Prostate gland (tissue), 2 donors: ENCODE measurements around the gene TRPM3. TPM values are rescaled to one million over a fixed set of nuclear protein-coding genes. Genes with fewer than 3 reads are reported as not detected.

Experiments
- DNase-seq: peaks from one replicate; pipeline ENCODE4 v3.0.0-alpha.2; 2019; ENCODE audit warnings: low spot score
- H3K27ac ChIP-seq, 2 donors: fragments of 200-600 bp; sonication (generic); 2 replicates each; pipeline ENCODE4 v1.5.1; 2017 to 2019
- H3K27me3 ChIP-seq: fragments of 200-600 bp; sonication (generic); replicated peaks from 2 replicates; pipeline ENCODE4 v1.5.1; 2019; ENCODE audit not compliant: insufficient read depth
- H3K36me3 ChIP-seq, 2 donors: fragments of 200-600 bp; sonication (generic); 1 replicate in 1 of 2; 2 replicates in 1 of 2; pipeline versions ENCODE4 v1.5.1 to v1.8.1; 2017 to 2019
- H3K4me1 ChIP-seq: fragments of 200-600 bp; sonication (generic); replicated peaks from 2 replicates; pipeline ENCODE4 v1.5.1; 2019
- H3K4me3 ChIP-seq, 2 donors: fragments of 200-600 bp; sonication (generic); 2 replicates each; pipeline ENCODE4 v1.5.1; 2017 to 2019
- H3K9me3 ChIP-seq: fragments of 200-600 bp; sonication (generic); 2 replicates; pipeline ENCODE4 v1.5.1; 2017
- POLR2A ChIP-seq: fragments of 450-650 bp; IDR thresholded peaks from one replicate; pipeline ENCODE4 v1.6.1; 2016; ENCODE audit warnings: antibody characterized with exemption, mild to moderate bottlenecking
- POLR2AphosphoS5 ChIP-seq: sonication (generic); formaldehyde crosslinking; IDR thresholded peaks from one replicate; pipeline ENCODE4 v1.6.1; 2017; ENCODE audit warnings: antibody characterized with exemption
- WGBS: methylation state at CpG from one replicate; pipeline ENCODE4 v1.1.5; 2018; 5-methylcytosine and 5-hydroxymethylcytosine counted together
- intact Hi-C: fragments of 100-400 bp; cut with DNase I; formaldehyde crosslinking; loops from one replicate; pipeline ENCODE4 v1.14.2; 2022
- total RNA-seq, 2 donors: library from RNA; depleted of rRNA; stranded (reverse); fragments of >200 nt; gene quantifications; one replicate each; pipeline ENCODE4 v1.1.0, GENCODE V29; 2016
- TF ChIP-seq, protein P1 (sequence below), 4 experiments: fragments of 200-600 bp in 2 of 4; fragments of 450-650 bp in 2 of 4; sonication (generic) in 2 of 4; IDR thresholded peaks; 1 replicate in 3 of 4; 2 replicates in 1 of 4; pipeline ENCODE4 v1.5.1; 2016 to 2019; ENCODE audit warnings: antibody characterized with exemption in 4 of 4, mild to moderate bottlenecking in 2 of 4, moderate library complexity in 2 of 4

TRPM3 gene
- total RNA-seq, 2 donors from 2014 or later: 0.32 to 18.7 TPM

DNA sequence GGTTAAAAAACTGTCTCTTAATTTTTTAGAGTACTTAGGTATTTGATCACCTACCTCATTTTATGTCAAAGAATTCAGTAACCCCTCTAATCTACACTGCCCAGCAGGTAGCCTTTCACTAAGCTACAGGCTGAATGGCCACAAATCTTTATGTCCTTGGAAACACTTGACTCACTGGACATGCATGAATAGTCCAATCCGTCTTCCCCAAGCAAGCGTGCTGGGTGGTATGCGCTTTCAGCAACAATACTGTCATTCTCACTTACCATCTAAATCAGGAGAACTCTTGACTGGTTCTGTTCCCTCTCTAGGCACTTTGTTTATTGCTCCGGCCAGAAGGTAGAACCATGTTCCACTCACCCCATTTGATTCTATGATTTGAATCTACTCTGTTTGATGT is 73.1 kb downstream of the TRPM3 start:
- no peaks in the 10 kb centered on the region for H3K27me3 ChIP-seq
- intact Hi-C loops: no loop called here
- H3K36me3 ChIP-seq: no peaks in the 10 kb centered on the region
- H3K4me1 ChIP-seq: peaks cover 3% of the 10 kb centered on the region
- H3K27ac ChIP-seq: no peak overlapping the region
- no peak overlapping the region for H3K4me3 ChIP-seq
- H3K9me3 ChIP-seq: no peaks in the 10 kb centered on the region
- WGBS: 66% methylated on average over 4 of the region's 4 CpGs
- no peak for DNase-seq
- TF ChIP-seq POLR2AphosphoS5: no peak
- TF ChIP-seq, protein P1, sequence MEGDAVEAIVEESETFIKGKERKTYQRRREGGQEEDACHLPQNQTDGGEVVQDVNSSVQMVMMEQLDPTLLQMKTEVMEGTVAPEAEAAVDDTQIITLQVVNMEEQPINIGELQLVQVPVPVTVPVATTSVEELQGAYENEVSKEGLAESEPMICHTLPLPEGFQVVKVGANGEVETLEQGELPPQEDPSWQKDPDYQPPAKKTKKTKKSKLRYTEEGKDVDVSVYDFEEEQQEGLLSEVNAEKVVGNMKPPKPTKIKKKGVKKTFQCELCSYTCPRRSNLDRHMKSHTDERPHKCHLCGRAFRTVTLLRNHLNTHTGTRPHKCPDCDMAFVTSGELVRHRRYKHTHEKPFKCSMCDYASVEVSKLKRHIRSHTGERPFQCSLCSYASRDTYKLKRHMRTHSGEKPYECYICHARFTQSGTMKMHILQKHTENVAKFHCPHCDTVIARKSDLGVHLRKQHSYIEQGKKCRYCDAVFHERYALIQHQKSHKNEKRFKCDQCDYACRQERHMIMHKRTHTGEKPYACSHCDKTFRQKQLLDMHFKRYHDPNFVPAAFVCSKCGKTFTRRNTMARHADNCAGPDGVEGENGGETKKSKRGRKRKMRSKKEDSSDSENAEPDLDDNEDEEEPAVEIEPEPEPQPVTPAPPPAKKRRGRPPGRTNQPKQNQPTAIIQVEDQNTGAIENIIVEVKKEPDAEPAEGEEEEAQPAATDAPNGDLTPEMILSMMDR (IDR thresholded peaks at IDR 0.05): no peak
- TF ChIP-seq POLR2A: no peak

DNA sequence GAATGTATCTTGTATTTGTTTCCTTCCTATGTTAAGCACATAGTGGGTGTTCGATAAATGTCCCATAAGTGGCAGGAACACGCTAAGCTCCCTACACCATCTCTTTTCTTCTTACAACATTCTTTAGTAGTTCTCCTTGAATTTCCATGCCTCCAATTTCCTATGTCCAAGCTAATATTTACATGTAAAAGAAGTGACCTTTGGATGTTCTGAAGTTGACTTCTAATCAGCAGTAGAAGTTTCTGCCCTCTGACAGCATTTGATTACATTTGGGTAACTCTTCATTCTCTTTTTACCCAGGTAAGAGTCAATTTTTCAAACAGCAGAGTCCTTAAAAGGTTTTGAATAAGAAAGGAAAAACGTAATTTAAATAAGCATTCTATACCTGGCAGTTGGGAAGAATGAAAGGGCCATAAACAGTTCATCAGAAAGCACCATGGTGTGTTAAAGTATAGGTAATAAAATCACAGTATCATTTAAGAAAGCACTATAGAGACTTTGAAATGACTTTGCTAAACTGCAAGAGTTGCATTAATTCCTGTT is 78.9 kb downstream of the TRPM3 start:
- WGBS: 88% methylated on average over 3 of the region's 3 CpGs
- no peaks in the 10 kb centered on the region for H3K4me1 ChIP-seq
- no peaks in the 10 kb centered on the region for H3K9me3 ChIP-seq
- no peaks in the 10 kb centered on the region for H3K27me3 ChIP-seq
- intact Hi-C loops: no loop called here
- H3K27ac ChIP-seq: no peak overlapping the region
- no peak overlapping the region for H3K4me3 ChIP-seq
- no peak for TF ChIP-seq POLR2A
- no peak for TF ChIP-seq POLR2AphosphoS5
- TF ChIP-seq, protein P1 (IDR thresholded peaks at IDR 0.05): no peak
- H3K36me3 ChIP-seq: no peaks in the 10 kb centered on the region
- DNase-seq: no peak

DNA sequence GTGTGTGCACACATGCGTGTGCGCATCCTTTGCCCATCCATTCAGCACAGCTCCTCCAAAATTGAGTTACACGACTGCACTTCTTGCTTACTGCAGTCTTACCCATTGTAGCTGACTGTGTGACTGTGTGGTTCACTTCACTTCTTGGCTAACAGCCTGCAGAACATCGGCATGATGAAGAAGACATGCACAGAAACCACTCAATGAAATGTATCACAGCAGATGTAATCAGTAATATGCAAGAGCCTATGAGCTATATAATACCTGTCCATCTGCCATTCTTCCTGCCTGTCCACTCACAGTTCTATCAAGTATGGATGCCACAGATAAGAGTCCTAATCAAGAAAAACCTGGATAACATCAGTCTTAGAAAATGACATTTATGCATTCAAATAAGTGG is 83.9 kb downstream of the TRPM3 start:
- Histone ChIP-seq H3K27me3 (no peaks in the 10 kb centered on the region), H3K4me1 (peaks cover 7% of the 10 kb centered on the region), H3K4me3 (no peak overlapping the region), H3K27ac (no peak overlapping the region), H3K9me3 (no peaks in the 10 kb centered on the region), H3K36me3 (no peaks in the 10 kb centered on the region)
- intact Hi-C loops: no loop called here
- no peak for DNase-seq
- WGBS: 86% methylated on average over 4 of the region's 4 CpGs
- no peak for TF ChIP-seq POLR2A
- TF ChIP-seq, protein P1 (IDR thresholded peaks at IDR 0.05): no peak
- no peak for TF ChIP-seq POLR2AphosphoS5

DNA sequence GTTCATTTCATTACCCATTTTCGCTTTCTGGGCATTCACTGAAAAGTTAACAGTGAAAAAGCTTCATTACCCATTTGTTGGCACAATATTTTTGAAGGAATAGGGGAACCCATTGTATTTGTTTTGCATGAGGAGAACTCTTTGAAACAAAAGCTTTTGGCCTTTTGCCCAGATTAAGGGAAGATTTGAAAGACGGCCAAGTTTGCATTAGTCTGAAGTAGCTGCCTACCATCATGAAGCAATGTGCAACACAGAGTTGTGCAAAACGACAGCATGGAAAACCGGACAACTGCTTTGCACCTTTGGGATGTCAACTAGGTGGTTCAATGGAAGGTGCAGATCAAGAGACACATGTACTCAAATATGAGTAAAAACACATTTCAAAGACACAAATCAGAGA is 84.9 kb downstream of the TRPM3 start:
- Histone ChIP-seq H3K27me3 (no peaks in the 10 kb centered on the region), H3K4me3 (no peak overlapping the region), H3K9me3 (no peaks in the 10 kb centered on the region), H3K36me3 (no peaks in the 10 kb centered on the region), H3K27ac (no peak overlapping the region), H3K4me1 (peaks cover 7% of the 10 kb centered on the region)
- TF ChIP-seq, protein P1 (IDR thresholded peaks at IDR 0.05): no peak
- TF ChIP-seq POLR2AphosphoS5 (no peak), POLR2A (no peak)
- intact Hi-C loops: no loop called here
- WGBS: 31% methylated on average over 4 of the region's 4 CpGs
- DNase-seq: no peak

DNA sequence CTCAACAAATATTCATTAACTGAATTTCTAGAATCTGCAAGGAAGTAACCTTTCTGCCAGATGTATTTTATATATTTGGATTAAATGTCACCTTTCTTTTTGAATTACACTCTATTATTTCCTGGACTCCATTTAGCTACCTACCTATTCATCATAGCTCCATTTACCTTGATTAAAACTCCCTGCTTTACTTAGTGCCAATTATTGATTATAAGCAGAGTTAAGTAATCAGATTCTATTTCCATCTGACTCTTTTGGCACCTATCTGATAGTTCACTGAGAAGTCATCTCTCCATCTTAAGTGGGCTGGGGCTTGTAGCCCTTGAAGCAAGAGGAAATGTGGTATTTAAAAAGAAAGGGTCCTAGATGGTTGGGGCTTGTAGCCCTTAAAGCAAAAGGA is 88.6 kb downstream of the TRPM3 start:
- Histone ChIP-seq H3K4me1 (peaks cover 7% of the 10 kb centered on the region), H3K27me3 (no peaks in the 10 kb centered on the region), H3K36me3 (no peaks in the 10 kb centered on the region), H3K27ac (no peak overlapping the region), H3K4me3 (no peak overlapping the region), H3K9me3 (no peaks in the 10 kb centered on the region)
- intact Hi-C loops: no loop called here
- TF ChIP-seq, protein P1 (IDR thresholded peaks at IDR 0.05): no peak
- TF ChIP-seq POLR2A: no peak
- no peak for TF ChIP-seq POLR2AphosphoS5
- DNase-seq: no peak
